ENCODE results near the gene CDK16. TPM values are rescaled to one million over a fixed set of nuclear protein-coding genes. Genes with fewer than 3 reads are reported as not detected.

The CDK16 gene
- total RNA-seq, 1 experiment from 2014 or later = 134 TPM

DNA sequence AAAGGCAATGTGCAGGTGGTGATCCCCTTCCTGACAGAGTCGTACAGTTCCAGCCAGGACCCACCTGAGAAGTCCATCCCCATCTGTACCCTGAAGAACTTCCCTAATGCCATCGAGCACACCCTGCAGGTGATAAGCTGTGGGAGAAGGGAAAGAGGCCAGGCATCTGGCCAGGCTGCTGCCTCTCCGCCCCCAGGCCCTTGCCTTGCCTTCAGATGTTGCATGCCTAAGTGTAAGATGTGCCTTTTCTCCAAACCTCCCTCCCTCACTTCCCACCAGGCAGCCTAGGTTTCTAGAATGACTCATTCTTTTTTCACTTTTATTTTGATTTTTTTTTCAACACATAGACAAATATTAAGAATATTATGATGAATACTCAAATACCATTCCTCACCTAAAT, 12.2 kb upstream of the CDK16 start:
- H3K27me3 ChIP-seq (ENCODE audit: control insufficient read depth, insufficient read depth, low read length) = no peaks in the 10 kb centered on the region
- H3K27ac ChIP-seq (ENCODE audit: low read length) = no peak overlapping the region
- in situ Hi-C loops (cut with HindIII; ENCODE audit: low pct_unique_long_range_greater_than_20kb, low sequenced_read_pairs) = no loop called here
- ATAC-seq (no peak), DNase-seq (ENCODE audit: low read depth, low spot score) (no peak)
- ChIA-PET POLR2A (no interaction called here), CTCF (no interaction called here)
- no TSS peak for BruUV-seq (replicated peaks)
- TF ChIP-seq, protein P1, sequence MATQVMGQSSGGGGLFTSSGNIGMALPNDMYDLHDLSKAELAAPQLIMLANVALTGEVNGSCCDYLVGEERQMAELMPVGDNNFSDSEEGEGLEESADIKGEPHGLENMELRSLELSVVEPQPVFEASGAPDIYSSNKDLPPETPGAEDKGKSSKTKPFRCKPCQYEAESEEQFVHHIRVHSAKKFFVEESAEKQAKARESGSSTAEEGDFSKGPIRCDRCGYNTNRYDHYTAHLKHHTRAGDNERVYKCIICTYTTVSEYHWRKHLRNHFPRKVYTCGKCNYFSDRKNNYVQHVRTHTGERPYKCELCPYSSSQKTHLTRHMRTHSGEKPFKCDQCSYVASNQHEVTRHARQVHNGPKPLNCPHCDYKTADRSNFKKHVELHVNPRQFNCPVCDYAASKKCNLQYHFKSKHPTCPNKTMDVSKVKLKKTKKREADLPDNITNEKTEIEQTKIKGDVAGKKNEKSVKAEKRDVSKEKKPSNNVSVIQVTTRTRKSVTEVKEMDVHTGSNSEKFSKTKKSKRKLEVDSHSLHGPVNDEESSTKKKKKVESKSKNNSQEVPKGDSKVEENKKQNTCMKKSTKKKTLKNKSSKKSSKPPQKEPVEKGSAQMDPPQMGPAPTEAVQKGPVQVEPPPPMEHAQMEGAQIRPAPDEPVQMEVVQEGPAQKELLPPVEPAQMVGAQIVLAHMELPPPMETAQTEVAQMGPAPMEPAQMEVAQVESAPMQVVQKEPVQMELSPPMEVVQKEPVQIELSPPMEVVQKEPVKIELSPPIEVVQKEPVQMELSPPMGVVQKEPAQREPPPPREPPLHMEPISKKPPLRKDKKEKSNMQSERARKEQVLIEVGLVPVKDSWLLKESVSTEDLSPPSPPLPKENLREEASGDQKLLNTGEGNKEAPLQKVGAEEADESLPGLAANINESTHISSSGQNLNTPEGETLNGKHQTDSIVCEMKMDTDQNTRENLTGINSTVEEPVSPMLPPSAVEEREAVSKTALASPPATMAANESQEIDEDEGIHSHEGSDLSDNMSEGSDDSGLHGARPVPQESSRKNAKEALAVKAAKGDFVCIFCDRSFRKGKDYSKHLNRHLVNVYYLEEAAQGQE (IDR thresholded peaks at IDR 0.05; ENCODE audit: insufficient read depth in 1 of 2, low read depth in 2 of 2, low read length in 1 of 2) = no peak
- TF ChIP-seq TCF7L2 (IDR thresholded peaks at IDR 0.05; ENCODE audit: low read depth, low read length) = no peak
- TF ChIP-seq POLR2AphosphoS5 (IDR thresholded peaks at IDR 0.05; ENCODE audit: low read depth, low read length) = no peak
- TF ChIP-seq CTCF (IDR thresholded peaks at IDR 0.05) = no peak
- no peak for TF ChIP-seq SIN3A (IDR thresholded peaks at IDR 0.05; ENCODE audit: borderline replicate concordance, insufficient read depth, low read depth, low read length)
- H3K9me3 ChIP-seq (ENCODE audit: control insufficient read depth, insufficient read depth, low read depth, low read length) = no peaks in the 10 kb centered on the region
- no peaks in the 10 kb centered on the region for H3K4me1 ChIP-seq (ENCODE audit: control insufficient read depth, insufficient read depth, low read length)
- H3K36me3 ChIP-seq (ENCODE audit: control insufficient read depth, insufficient read depth, low read length) = peaks cover 17% of the 10 kb centered on the region
- H3K4me3 ChIP-seq (ENCODE audit: low read depth in 2 of 2, low read length in 2 of 2) = no peak overlapping the region
- intact Hi-C loops (cut with micrococcal nuclease; ENCODE audit: unreplicated experiment) = no loop called here

- no peaks in the 10 kb centered on the region for H3K27me3 ChIP-seq (ENCODE audit: control insufficient read depth, insufficient read depth, low read length)
- CTCF ChIA-PET = no interaction called here
- H3K36me3 ChIP-seq (ENCODE audit: control insufficient read depth, insufficient read depth, low read length) = peaks cover 24% of the 10 kb centered on the region
- no peaks in the 10 kb centered on the region for H3K9me3 ChIP-seq (ENCODE audit: control insufficient read depth, insufficient read depth, low read depth, low read length)
- BruUV-seq (replicated peaks) = no TSS peak
- no peak for ATAC-seq
- in situ Hi-C loops (cut with HindIII; ENCODE audit: low pct_unique_long_range_greater_than_20kb, low sequenced_read_pairs) = no loop called here
- intact Hi-C loops (cut with micrococcal nuclease; ENCODE audit: unreplicated experiment) = no loop called here
- POLR2A ChIA-PET = no interaction called here
- no peak for DNase-seq (ENCODE audit: low read depth, low spot score)
- no peak overlapping the region for H3K27ac ChIP-seq (ENCODE audit: low read length)
- H3K4me1 ChIP-seq (ENCODE audit: control insufficient read depth, insufficient read depth, low read length) = no peaks in the 10 kb centered on the region
- H3K4me3 ChIP-seq (ENCODE audit: low read depth in 2 of 2, low read length in 2 of 2) = no peak overlapping the region
- TF ChIP-seq POLR2AphosphoS5 (IDR thresholded peaks at IDR 0.05; ENCODE audit: low read depth, low read length) (no peak), SIN3A (IDR thresholded peaks at IDR 0.05; ENCODE audit: borderline replicate concordance, insufficient read depth, low read depth, low read length) (no peak), TCF7L2 (IDR thresholded peaks at IDR 0.05; ENCODE audit: low read depth, low read length) (no peak), CTCF (IDR thresholded peaks at IDR 0.05) (no peak)
- TF ChIP-seq, protein P1 (IDR thresholded peaks at IDR 0.05; ENCODE audit: insufficient read depth in 1 of 2, low read depth in 2 of 2, low read length in 1 of 2) = no peak
Observed at GRCh38 chrX:47208108-47208507, 10.4 kb upstream of the CDK16 start.

All from Panc1 (cell line).